Epithelial cell of esophagus (primary cell): ENCODE measurements around the gene NVL.

Experiments
- DNase-seq: peaks from one replicate; pipeline ENCODE4 v3.0.0; 2010; ENCODE audit warnings: low read depth
- H3K4me3 ChIP-seq: 2 replicates; pipeline ENCODE4 v1.5.1; 2011; ENCODE audit warnings: mild to moderate bottlenecking, low read length, control low read depth
- CTCF ChIP-seq: IDR thresholded peaks from 2 replicates; pipeline ENCODE4 v1.5.1; 2011; ENCODE audit warnings: low read depth, mild to moderate bottlenecking, low read length, control low read depth, inconsistent platforms; ENCODE audit not compliant: insufficient read depth; ENCODE audit errors: missing control alignments

The NVL gene

GRCh38 chr1:224329842-224330753 is at the start of gene NVL:
TSS of gene NVL (minus strand) at chr1:224330172. CDS start at chr1:224330127, 45 bp downstream.
- peak; percentile 0 for TF ChIP-seq CTCF
- DNase-seq: peak; percentile 94
- H3K4me3 ChIP-seq: peak within 1 kb of the TSS; percentile 94

- TF ChIP-seq CTCF: no peak
- DNase-seq: no peak
- H3K4me3 ChIP-seq: no peak overlapping the region
Observed at GRCh38 chr1:224378855-224379631, 49.1 kb upstream of the NVL start.

GRCh38 chr1:224377676-224378006 is 47.7 kb upstream of the NVL start:
- peak; percentile 64 for DNase-seq
- TF ChIP-seq CTCF: no peak
- no peak overlapping the region for H3K4me3 ChIP-seq

GRCh38 chr1:224375059-224375458 is 45.1 kb upstream of the NVL start:
- TF ChIP-seq CTCF: no peak
- no peak overlapping the region for H3K4me3 ChIP-seq
- DNase-seq: no peak

GRCh38 chr1:224373008-224373590 is 43.1 kb upstream of the NVL start:
- DNase-seq: no peak
- no peak overlapping the region for H3K4me3 ChIP-seq
- TF ChIP-seq CTCF: no peak

- no peak for TF ChIP-seq CTCF
- no peak for DNase-seq
- no peak overlapping the region for H3K4me3 ChIP-seq
Observed at GRCh38 chr1:224368409-224368808, 38.4 kb upstream of the NVL start.
